ENCODE results near the gene EPG5. TPM values are rescaled to one million over a fixed set of nuclear protein-coding genes. Genes with fewer than 3 reads are reported as not detected.

Gene EPG5, protein sequence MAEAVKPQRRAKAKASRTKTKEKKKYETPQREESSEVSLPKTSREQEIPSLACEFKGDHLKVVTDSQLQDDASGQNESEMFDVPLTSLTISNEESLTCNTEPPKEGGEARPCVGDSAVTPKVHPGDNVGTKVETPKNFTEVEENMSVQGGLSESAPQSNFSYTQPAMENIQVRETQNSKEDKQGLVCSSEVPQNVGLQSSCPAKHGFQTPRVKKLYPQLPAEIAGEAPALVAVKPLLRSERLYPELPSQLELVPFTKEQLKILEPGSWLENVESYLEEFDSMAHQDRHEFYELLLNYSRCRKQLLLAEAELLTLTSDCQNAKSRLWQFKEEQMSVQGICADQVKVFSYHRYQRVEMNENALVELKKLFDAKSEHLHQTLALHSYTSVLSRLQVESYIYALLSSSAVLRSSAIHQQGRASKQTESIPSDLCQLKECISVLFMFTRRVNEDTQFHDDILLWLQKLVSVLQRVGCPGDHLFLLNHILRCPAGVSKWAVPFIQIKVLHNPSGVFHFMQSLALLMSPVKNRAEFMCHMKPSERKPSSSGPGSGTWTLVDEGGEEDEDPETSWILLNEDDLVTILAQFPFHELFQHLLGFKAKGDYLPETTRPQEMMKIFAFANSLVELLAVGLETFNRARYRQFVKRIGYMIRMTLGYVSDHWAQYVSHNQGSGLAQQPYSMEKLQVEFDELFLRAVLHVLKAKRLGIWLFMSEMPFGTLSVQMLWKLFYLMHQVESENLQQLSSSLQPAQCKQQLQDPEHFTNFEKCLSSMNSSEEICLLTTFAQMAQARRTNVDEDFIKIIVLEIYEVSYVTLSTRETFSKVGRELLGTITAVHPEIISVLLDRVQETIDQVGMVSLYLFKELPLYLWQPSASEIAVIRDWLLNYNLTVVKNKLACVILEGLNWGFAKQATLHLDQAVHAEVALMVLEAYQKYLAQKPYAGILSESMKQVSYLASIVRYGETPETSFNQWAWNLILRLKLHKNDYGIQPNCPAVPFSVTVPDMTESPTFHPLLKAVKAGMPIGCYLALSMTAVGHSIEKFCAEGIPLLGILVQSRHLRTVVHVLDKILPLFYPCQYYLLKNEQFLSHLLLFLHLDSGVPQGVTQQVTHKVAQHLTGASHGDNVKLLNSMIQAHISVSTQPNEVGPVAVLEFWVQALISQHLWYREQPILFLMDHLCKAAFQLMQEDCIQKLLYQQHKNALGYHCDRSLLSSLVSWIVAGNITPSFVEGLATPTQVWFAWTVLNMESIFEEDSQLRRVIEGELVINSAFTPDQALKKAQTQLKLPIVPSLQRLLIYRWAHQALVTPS (N-terminal part only)
- total RNA-seq, result 20.7 and 21.7 TPM in 2 replicates

DNA sequence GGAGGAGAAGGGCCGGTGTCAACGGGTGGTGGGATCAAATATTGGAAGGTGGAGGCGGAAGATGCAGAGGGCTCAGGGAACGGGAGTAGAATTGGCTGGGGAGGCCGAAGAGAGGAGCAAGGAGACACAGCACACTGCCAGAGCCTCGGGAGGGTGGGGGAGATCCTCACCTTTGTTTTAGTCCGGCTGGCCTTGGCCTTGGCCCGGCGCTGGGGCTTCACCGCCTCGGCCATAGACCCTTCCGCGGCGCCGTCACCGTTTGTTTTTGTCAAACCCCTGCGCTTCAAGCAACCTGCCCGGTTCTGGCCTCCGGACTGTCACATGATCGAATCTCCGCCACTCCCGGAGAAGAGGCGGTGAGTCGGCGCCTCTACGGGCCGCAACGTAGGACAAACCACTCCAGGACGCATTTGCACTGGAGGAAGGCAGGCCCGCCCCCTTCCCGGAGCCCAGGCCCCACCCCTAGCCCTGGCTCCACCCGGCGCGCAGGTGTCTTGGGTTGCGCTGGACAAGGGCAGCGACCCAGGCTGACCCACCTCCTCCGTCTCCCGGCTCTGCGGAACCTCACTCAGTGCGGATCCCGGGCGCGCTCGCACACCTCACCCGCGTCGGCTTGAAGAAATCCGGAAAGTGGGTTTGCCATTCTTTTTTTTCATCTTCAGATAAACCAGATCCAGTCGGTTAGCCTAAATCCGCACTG, at the start of gene EPG5:
EPG5 (minus strand) TSS at position 323 of the 700 bp plus-strand sequence; CDS start at position 233, 90 bp downstream.

DNA sequence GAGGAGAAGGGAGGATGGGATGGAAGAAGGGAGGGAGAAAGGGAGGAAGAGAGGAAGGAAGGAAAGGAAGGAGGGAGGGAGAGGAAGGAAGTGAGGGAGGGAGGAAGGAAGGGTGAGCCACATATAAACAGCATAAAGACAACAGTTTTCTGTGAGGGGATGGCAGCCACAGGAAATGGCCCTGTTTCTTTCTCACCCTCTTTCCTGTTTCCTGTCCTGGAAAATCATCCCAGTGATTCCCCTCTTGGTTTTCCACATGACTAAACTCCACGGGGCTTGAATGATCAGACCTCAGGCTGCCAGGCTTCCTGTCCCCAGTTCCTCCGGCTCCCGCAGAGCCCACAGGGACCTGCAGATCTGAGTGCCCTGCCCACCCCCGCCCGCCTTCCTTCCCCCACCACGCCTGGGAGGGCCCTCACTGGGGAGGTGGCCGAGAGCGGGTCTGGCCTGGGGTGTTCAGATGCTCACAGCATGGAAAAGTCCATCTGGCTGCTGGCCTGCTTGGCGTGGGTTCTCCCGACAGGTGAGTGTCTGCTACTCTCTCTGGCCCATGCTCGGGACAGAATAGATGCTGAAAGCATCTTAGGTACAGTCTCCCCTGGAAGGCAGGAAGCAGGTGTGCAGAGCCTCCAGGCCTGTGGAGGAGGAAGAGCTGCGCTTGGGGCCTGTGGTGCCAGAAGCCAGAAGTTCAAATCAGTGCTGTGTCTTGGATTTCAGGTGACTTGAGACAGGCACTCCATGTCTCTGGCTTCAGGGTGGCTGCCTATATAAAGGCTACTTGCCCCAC, 141.7 kb downstream of the EPG5 start, which contains the start of gene SIGLEC15:
SIGLEC15 (plus strand) TSS at position 418 of the 787 bp plus-strand sequence; CDS start at position 472, 54 bp downstream.

Other genes starting within 250 kb of the EPG5 start
- gene SLC14A1, start 243.1 kb downstream of the EPG5 start, total RNA-seq, result 3.7 and 4.5 TPM in 2 replicates
- gene SIGLEC15, start 141.7 kb downstream of the EPG5 start, total RNA-seq, result 0.67 and 1.3 TPM in 2 replicates
- 7.1 and 7.6 TPM in 2 replicates for gene PSTPIP2, start 104.9 kb upstream of the EPG5 start, total RNA-seq
- 545 and 576 TPM in 2 replicates for gene ATP5F1A, start 131.0 kb upstream of the EPG5 start, total RNA-seq
- 52.8 and 59.2 TPM in 2 replicates for gene HAUS1, start 137.1 kb upstream of the EPG5 start, total RNA-seq